NCI-H1417 treated with DMSO at 0.1 percent for 48 hours (cell line): ENCODE measurements around the gene UPF2.
"Not testable (repeated sequence)": the region's sequence is repeated elsewhere in the genome, so short reads cannot be mapped to it uniquely, and the experiment has no call there.

Experiments
- DNase-seq: peaks from one replicate; lab custom pipeline; 2025; lab: John Stamatoyannopoulos, UW

The UPF2 gene

GRCh38 chr10:11907914-11908313 is 134.7 kb downstream of the UPF2 start:
- no peak for DNase-seq

DNA sequence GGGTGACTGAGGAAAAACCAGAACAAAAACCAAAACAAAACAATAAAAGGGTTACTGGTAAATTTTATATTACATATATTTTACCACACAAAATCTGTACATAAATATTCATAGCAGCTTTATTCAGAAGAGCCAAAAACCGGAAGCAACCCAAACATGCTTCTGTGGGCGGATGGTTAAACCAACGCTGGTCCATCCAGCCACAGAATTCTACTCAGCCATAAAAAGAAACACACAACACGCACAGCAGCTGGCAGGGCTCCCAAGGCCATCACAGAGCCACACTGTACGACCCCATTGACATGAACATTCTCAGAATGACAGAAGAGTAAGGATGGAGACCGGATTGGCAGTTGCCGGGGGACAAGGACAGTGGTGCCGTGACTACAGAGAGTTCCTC is 135.9 kb downstream of the UPF2 start:
- DNase-seq = no peak

DNA sequence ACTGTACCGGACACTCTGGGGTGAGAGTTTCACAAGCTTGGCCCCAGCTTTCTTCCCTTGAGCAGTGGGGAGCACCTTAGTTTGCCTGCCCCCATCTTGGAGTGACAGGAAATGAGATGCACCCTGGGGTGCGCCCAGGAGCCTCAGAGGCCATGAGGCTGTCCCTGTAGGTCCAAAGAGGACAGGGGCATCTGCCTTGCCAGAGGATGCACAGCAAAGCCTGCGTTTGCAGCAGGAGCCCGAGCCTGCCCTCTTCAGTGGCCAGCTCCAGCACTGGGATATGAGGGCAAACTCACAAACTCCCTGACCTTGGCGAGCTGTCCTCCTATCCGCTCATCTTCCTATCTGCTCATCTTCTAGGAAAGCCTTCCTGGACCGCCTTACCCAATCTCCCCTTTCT is 140.0 kb downstream of the UPF2 start:
- DNase-seq = no peak

GRCh38 chr10:11901833-11902475 is 140.7 kb downstream of the UPF2 start:
- DNase-seq = no peak

DNA sequence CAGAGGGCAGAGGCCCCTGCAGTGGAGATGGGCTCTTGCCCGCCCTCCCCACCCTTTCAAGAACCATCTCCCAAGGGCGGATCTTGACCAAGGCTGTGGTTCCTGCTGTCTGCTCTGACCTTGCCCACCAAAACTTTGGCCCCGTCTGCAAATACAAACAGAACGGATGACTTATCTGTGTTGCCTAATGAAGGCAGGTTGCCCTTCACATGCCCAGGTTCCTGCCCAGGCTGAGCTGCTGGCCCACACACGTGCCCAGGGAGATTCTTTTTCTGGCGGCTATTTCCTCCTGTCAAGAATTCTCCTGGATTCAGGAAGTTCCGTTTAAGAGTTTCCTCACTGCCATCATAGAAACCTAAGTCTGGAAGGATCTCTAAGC is 141.2 kb downstream of the UPF2 start:
- DNase-seq = no peak

GRCh38 chr10:11901036-11901301 is 141.6 kb downstream of the UPF2 start:
- DNase-seq = no peak

DNA sequence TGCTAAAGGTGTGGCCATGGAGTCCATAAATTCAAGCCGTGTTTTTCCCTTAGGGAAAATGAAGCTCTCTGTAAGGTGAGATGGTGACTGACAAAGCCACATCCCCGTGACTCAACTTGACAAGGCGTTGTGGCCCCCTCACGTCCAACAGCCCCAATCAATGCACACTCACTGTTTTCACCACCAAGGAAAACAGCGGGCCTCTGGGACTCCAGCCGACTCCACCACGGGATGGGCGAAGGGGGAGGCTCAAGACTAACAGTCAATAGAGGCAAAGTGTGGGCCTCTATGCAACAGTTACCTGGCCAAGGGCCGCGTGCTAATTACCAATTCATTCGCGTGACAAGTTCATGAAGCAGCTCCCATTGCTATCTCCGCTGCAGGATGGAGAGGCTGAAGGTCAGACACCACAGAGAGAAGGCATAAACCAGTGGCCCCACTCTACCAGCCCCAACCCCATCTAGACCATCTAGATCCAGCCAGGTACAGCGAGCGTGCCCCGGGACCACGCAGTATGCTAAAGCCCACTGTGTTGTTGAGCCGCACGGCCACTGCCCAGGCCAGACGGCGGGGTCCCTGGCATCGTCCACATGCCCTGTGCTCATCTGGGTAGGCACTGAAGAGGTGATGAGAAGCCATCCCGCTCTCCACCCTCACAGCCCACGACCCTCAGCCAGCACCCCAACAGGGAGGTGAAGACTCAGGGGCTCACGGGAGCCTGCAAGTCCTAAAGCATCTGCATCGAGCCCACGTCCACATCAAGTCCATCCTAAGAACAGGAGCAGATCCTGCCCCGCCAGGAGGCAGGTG is 143.3 kb downstream of the UPF2 start:
- DNase-seq = no peak

GRCh38 chr10:11898372-11899066 is 144.1 kb downstream of the UPF2 start:
- DNase-seq = no peak

- no peak for DNase-seq
Measured at GRCh38 chr10:11898033-11898371, 144.6 kb downstream of the UPF2 start.

DNA sequence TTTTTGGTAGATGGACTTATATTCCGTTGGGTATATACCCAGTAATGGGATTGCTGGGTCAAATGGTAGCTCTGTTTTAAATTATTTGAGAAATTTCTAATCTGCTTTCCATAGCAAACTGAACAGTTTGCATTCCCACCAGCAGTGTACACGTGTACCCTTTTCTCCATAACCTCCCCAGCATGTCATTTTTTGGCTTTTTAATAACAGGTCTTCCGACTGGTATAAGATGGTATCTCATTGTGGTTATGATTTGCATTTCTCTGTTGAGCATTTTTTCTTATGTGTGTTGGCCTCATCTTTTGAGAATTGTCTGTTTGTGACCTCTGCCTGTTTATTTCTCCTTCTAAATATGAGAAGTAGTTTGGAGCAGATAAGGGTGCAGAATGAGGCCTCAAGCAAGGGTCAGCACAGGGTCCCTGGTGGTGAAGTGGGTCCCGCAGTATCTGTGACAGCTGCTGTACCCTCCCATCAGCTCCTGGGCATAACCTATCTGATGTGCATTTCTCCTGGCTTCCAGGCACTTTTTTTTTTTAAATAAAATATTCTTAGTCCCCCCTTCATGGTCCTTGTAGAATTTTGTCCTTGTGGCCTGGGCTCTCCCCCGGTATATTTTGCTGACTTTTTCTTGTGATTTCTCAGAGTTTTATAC is 145.9 kb downstream of the UPF2 start:
- DNase-seq = no peak

- DNase-seq = no peak
Measured at GRCh38 chr10:11895598-11895997, 147.0 kb downstream of the UPF2 start.

- no peak for DNase-seq
Measured at GRCh38 chr10:11895108-11895466, 147.5 kb downstream of the UPF2 start.

- DNase-seq = no peak
Measured at GRCh38 chr10:11894381-11895107, 148.1 kb downstream of the UPF2 start.

DNA sequence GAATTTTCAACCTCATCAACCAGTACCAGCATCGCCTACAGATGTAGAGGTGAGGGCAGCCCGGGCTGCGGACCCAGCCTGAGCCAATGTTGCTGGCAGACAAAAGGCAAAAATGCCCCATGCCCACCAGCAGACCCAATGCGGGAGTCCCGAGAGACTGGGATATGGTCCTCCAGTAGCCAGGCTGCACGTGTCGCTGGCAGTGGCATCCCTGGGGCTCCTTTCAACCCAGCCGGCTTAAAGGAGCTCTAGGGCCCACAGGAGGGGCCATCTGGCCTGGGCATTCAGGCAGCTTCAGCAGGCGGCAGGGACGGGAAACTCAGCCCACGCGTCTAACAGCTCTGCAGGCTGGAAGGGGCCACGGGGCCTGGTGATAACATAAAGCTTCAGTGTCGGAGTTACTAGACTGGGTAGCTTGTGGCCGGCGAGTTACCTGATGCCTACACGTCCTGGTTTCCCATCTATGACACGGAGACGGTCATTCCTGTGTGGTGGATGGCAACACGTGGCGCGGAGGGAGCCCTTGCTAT is 148.8 kb downstream of the UPF2 start:
- DNase-seq = no peak

DNA sequence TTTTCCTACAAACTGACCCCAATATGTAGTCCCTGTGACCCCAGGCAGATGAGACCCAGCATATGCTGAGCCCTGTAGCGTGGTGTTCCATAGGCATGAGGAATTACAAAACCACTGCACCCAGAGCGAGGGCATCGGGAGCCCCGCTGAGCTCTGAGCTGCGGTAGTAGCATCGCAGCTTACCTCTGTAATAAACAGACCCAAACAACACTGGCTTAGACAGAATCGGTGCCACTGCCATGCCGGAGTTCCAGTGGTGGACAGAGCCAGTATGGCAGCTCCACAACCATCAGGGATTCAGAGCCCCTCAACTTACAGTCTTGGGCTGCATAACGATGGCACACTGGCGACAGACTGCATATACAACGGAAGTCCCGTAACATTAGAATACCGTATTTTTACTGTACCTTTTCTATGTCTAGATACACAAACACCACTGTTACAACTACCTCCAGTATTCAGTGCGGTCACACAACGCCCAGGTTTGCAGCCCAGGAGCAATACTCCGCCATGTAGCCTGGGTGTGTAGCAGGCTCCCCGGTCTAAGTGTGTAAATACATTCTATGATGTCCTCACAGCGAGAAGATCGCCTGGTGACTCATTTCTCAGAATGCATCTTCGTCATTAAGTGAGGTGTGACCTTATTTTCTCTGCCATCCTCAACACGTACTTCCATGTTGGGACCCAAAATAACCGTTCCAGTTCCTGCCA is 150.7 kb downstream of the UPF2 start:
- DNase-seq = no peak

DNA sequence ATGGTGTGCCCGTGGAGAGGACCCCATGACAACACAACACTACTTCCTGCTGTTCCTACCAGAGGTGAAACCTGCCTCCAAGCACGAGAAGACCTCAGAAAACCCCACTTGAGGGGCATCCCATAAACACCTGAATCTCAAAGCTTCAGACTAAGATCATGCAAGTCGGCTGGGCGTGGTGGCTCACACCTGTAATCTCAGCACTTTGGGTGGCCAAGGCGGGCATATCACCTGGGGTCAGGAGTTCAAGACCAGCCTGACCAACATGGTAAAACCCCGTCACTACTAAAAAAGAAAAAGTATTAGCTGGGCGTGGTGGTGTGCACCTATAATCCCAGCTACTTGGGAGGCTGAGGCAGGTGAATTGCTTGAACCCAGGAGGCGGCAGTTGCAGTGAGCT is 153.3 kb downstream of the UPF2 start:
- DNase-seq = not testable (repeated sequence)

DNA sequence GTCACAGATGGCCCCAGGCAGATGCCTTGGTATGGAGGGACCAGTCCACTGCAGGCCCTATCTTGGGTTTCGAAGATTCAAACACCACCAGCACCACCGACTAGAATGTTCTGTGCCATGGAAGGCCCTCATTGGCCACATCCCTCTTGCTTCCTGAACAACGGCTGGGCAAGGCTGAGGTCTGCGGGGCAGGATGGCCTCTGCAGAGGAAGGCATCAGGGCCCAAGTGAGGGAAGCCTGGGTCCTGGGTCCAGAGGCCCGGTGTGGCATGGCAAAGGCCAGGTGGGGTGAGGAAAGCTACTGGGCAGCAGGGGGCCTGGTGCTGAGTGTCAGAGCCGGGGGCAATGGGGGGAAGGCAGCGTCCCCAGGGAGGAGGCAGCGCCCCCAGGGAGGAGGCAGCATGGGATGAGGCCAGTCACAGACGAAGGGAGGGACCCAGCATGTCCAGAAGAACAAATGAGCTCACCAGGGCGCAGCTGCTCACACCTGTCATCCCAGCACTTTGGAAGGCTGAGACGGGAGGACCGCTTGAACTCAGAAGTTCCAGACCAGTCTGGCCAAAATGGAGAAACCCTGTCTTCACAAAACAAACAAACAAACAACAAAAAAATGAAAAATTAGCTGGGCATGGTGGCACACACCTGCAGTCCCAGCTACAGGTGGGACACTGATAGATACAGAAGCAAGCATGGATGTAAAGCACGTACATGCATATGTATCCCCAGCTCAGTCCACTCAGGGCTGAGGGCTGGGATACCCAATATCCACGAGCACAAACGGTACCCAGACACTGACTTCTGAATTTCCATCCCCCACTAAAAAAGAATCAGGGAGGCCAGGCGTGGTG is 155.0 kb downstream of the UPF2 start:
- DNase-seq = no peak

GRCh38 chr10:11886851-11887250 is 155.8 kb downstream of the UPF2 start:
- DNase-seq = no peak

GRCh38 chr10:11886138-11886474 is 156.5 kb downstream of the UPF2 start:
- DNase-seq = no peak

GRCh38 chr10:11885437-11886137 is 157.0 kb downstream of the UPF2 start:
- no peak for DNase-seq
